H1 (cell line): ENCODE measurements around the gene BICD1. TPM values are rescaled to one million over a fixed set of nuclear protein-coding genes. Genes with fewer than 3 reads are reported as not detected.

Experiments used
- CTCF ChIA-PET: fragments of 300-600 bp; sonication (Branson Sonifier 250); formaldehyde crosslinking; loops from one replicate; lab custom pipeline; 2021; ENCODE audit not compliant: partially characterized antibody; lab: Charles Lee
- POLR2A ChIA-PET: fragments of 300-600 bp; sonication (Branson Sonifier 250); formaldehyde crosslinking; loops from one replicate; lab custom pipeline; 2021; ENCODE audit warnings: inconsistent platforms; ENCODE audit not compliant: partially characterized antibody; lab: Charles Lee
- DNase-seq, 2 experiments: peaks; one replicate each; pipeline versions ENCODE4 v3.0.0 to v3.0.0-alpha.2; 2010 to 2022; ENCODE audit warnings: low spot score in 2 of 2, low read depth in 1 of 2, mixed read lengths in 1 of 2
- FAIRE-seq: peaks from 2 replicates; lab custom pipeline; 2011; peaks lifted over from hg19 to GRCh38; lab: Jason Lieb, UNC
- H2AFZ ChIP-seq: 2 replicates; pipeline ENCODE4 v1.8.1; 2012; ENCODE audit warnings: low read length, inconsistent platforms
- H2AK5ac ChIP-seq: 2 replicates; pipeline ENCODE4 v1.6.1; 2013; ENCODE audit warnings: low read depth, low read length
- H2BK120ac ChIP-seq: replicated peaks from 2 replicates; pipeline ENCODE3; 2013; ENCODE audit warnings: low read depth, low read length, inconsistent platforms
- H2BK12ac ChIP-seq: 2 replicates; pipeline ENCODE4 v1.6.1; 2013; ENCODE audit warnings: low read depth, low read length
- H2BK15ac ChIP-seq: 2 replicates; pipeline ENCODE4 v1.6.1; 2013; ENCODE audit warnings: low read length
- H2BK20ac ChIP-seq: 2 replicates; pipeline ENCODE4 v1.6.1; 2013; ENCODE audit warnings: low read length
- H2BK5ac ChIP-seq: 2 replicates; pipeline ENCODE4 v1.6.1; 2013; ENCODE audit warnings: low read depth, low read length
- H3K14ac ChIP-seq: 2 replicates; pipeline ENCODE4 v1.6.1; 2013; ENCODE audit warnings: inconsistent platforms; ENCODE audit not compliant: insufficient read length
- H3K18ac ChIP-seq: 2 replicates; pipeline ENCODE4 v1.6.1; 2013; ENCODE audit warnings: low read length; ENCODE audit errors: extremely low read depth
- H3K23ac ChIP-seq: 2 replicates; pipeline ENCODE4 v1.6.1; 2013; ENCODE audit warnings: inconsistent platforms; ENCODE audit not compliant: insufficient read length
- H3K23me2 ChIP-seq: 2 replicates; pipeline ENCODE4 v1.6.1; 2013; ENCODE audit warnings: low read depth, low read length
- H3K27ac ChIP-seq: 2 replicates; pipeline ENCODE4 v1.6.1; 2011; ENCODE audit warnings: low read depth, low read length, inconsistent platforms
- H3K27me3 ChIP-seq, 4 experiments: replicated peaks in 1 of 4; 1 replicate in 1 of 4; 2 replicates in 3 of 4; pipeline versions ENCODE4 v1.6.1 to v1.8.1; 2011 to 2013; ENCODE audit warnings: low read length in 3 of 4, mild to moderate bottlenecking in 3 of 4, inconsistent platforms in 2 of 4, mixed read lengths in 2 of 4, moderate library complexity in 1 of 4; ENCODE audit not compliant: control insufficient read depth in 3 of 4, insufficient read depth in 3 of 4; ENCODE audit errors: extremely low read depth in 1 of 4
- H3K36me3 ChIP-seq, 4 experiments: 2 replicates each; pipeline versions ENCODE4 v1.6.1 to v1.8.1; 2011 to 2013; ENCODE audit warnings: mild to moderate bottlenecking in 4 of 4, low read length in 3 of 4, moderate library complexity in 2 of 4, control low read depth in 1 of 4, inconsistent platforms in 1 of 4; ENCODE audit not compliant: insufficient read depth in 4 of 4, control insufficient read depth in 2 of 4
- H3K4ac ChIP-seq: replicated peaks from 2 replicates; pipeline ENCODE3; 2013; ENCODE audit warnings: low read length, low read depth, mixed read lengths, inconsistent platforms; ENCODE audit not compliant: insufficient read length
- H3K4me1 ChIP-seq, 4 experiments: replicated peaks in 1 of 4; 1 replicate in 1 of 4; 2 replicates in 3 of 4; pipeline versions ENCODE4 v1.6.1 to v1.8.1; 2011 to 2013; ENCODE audit warnings: low read length in 3 of 4, inconsistent platforms in 2 of 4, mixed read lengths in 1 of 4; ENCODE audit not compliant: insufficient read depth in 4 of 4, control insufficient read depth in 3 of 4
- H3K4me2 ChIP-seq, 2 experiments: 2 replicates each; pipeline versions ENCODE4 v1.6.1 to v1.8.1; 2011 to 2013; ENCODE audit warnings: low read depth in 2 of 2, low read length in 2 of 2, control low read depth in 1 of 2, inconsistent platforms in 1 of 2, mild to moderate bottlenecking in 1 of 2; ENCODE audit not compliant: insufficient read depth in 1 of 2
- H3K4me3 ChIP-seq, 4 experiments: fragments of 200-600, 300-600 bp in 1 of 4; sonication (generic), shearing (Covaris generic), sonication (Bioruptor Twin) in 1 of 4; 2 replicates each; pipeline versions ENCODE4 v1.5.1 to v1.8.1; 2011 to 2016; ENCODE audit warnings: low read length in 4 of 4, low read depth in 3 of 4, control low read depth in 2 of 4, inconsistent platforms in 2 of 4, mild to moderate bottlenecking in 2 of 4, mixed read lengths in 1 of 4, moderate library complexity in 1 of 4; ENCODE audit not compliant: insufficient read depth in 2 of 4; ENCODE audit errors: extremely low read depth in 1 of 4
- H3K56ac ChIP-seq: replicated peaks from 2 replicates; pipeline ENCODE3; 2013; ENCODE audit warnings: low read depth, mild to moderate bottlenecking, mixed read lengths, low read length, inconsistent platforms; ENCODE audit not compliant: insufficient read length
- H3K79me1 ChIP-seq: 2 replicates; pipeline ENCODE4 v1.6.1; 2013; ENCODE audit warnings: low read depth, low read length, control low read depth
- H3K79me2 ChIP-seq, 2 experiments: 2 replicates each; pipeline versions ENCODE4 v1.6.1 to v1.8.1; 2012 to 2013; ENCODE audit warnings: low read length in 2 of 2, mild to moderate bottlenecking in 2 of 2, inconsistent platforms in 1 of 2; ENCODE audit not compliant: insufficient read depth in 2 of 2, control insufficient read depth in 1 of 2
- H3K9ac ChIP-seq, 4 experiments: replicated peaks in 1 of 4; 1 replicate in 1 of 4; 2 replicates in 3 of 4; pipeline versions ENCODE4 v1.6.1 to v1.8.1; 2011 to 2013; ENCODE audit warnings: low read depth in 3 of 4, low read length in 3 of 4, control low read depth in 2 of 4, mild to moderate bottlenecking in 2 of 4, moderate library complexity in 2 of 4, inconsistent platforms in 1 of 4; ENCODE audit errors: extremely low read depth in 1 of 4
- H3K9me3 ChIP-seq, 2 experiments: 2 replicates each; pipeline versions ENCODE4 v1.6.1 to v1.8.1; 2012 to 2013; ENCODE audit warnings: mild to moderate bottlenecking in 2 of 2, moderate library complexity in 2 of 2, control low read depth in 1 of 2, inconsistent platforms in 1 of 2, low read depth in 1 of 2, low read length in 1 of 2, mixed read lengths in 1 of 2; ENCODE audit not compliant: insufficient read depth in 2 of 2
- H4K20me1 ChIP-seq, 2 experiments: replicated peaks in 1 of 2; 2 replicates each; pipeline versions ENCODE3 to v1.8.1; 2011 to 2013; ENCODE audit warnings: inconsistent platforms in 2 of 2, low read length in 2 of 2, mild to moderate bottlenecking in 1 of 2; ENCODE audit not compliant: insufficient read depth in 2 of 2, control insufficient read depth in 1 of 2
- H4K5ac ChIP-seq: 2 replicates; pipeline ENCODE4 v1.6.1; 2013; ENCODE audit warnings: low read length, low read depth, mixed read lengths, inconsistent platforms; ENCODE audit not compliant: insufficient read length
- H4K8ac ChIP-seq: 2 replicates; pipeline ENCODE4 v1.8.0; 2013; ENCODE audit warnings: mild to moderate bottlenecking, moderate library complexity, low read length, inconsistent platforms; ENCODE audit not compliant: insufficient read depth; ENCODE audit errors: extremely low read depth
- H4K91ac ChIP-seq: replicated peaks from 2 replicates; pipeline ENCODE3; 2013; ENCODE audit warnings: low read length, mixed read lengths, inconsistent platforms; ENCODE audit not compliant: insufficient read length
- EGR1 ChIP-seq: IDR thresholded peaks from 2 replicates; pipeline ENCODE4 v1.6.1; 2011; ENCODE audit warnings: low read depth, low read length, borderline replicate concordance
- EP300 ChIP-seq, 2 experiments: IDR thresholded peaks; 1 replicate in 1 of 2; 2 replicates in 1 of 2; pipeline ENCODE4 v1.6.1; 2011 to 2012; ENCODE audit warnings: low read depth in 2 of 2, low read length in 2 of 2, mild to moderate bottlenecking in 2 of 2, borderline replicate concordance in 1 of 2, inconsistent platforms in 1 of 2, moderate library complexity in 1 of 2
- JUND ChIP-seq: IDR thresholded peaks from 2 replicates; pipeline ENCODE4 v1.6.1; 2011; ENCODE audit warnings: mild to moderate bottlenecking, improper control_type of control experiment, low read length
- POLR2A ChIP-seq, 2 experiments: IDR thresholded peaks; 1 replicate in 1 of 2; 2 replicates in 1 of 2; pipeline ENCODE4 v1.6.1; 2011; ENCODE audit warnings: low read depth in 2 of 2, low read length in 2 of 2, mild to moderate bottlenecking in 2 of 2; ENCODE audit errors: control extremely low read depth in 1 of 2
- POLR2AphosphoS5 ChIP-seq: IDR thresholded peaks from 2 replicates; pipeline ENCODE4 v1.6.1; 2011; ENCODE audit warnings: low read depth, low read length
- WGBS, 2 experiments: shearing (Covaris generic) in 1 of 2; methylation state at CpG; one replicate each; pipeline versions ENCODE4 v1.1.6 to v1.1.7; 2013 to 2015; ENCODE audit warnings: low lambda C conversion rate in 2 of 2, mixed read lengths in 2 of 2, inconsistent platforms in 1 of 2, low coverage in 1 of 2, missing lambda C conversion rate in 1 of 2; ENCODE audit not compliant: insufficient replicate concordance in 2 of 2, insufficient coverage in 1 of 2, insufficient read length in 1 of 2; ENCODE audit errors: extremely low coverage in 1 of 2, missing lambda C conversion rate in 1 of 2; 5-methylcytosine and 5-hydroxymethylcytosine counted together
- polyA plus RNA-seq, 7 experiments: library from polyadenylated mRNA; depleted of rRNA in 3 of 7; stranded (reverse) in 5 of 7; unstranded in 2 of 7; fragments of >200 nt in 5 of 7; fragments of 200-250 nt in 2 of 7; gene quantifications; 1 replicate in 5 of 7; 2 replicates in 1 of 7; 4 replicates in 1 of 7; pipeline versions ENCODE4 v1.2.1 to v1.2.3, GENCODE V29; 2011 to 2013; ENCODE audit warnings: missing spikeins in 2 of 7, mixed read lengths in 2 of 7
- total RNA-seq: library from RNA; stranded (reverse); fragmentation: NEBNext Ultra II Directional; extraction: Animal tissue kit (Norgen Biotek cat#: 25700); gene quantifications from 2 replicates; pipeline ENCODE4 v1.2.1, GENCODE V29; 2021

Gene BICD1
- total and polyA plus RNA-seq, 2 of the 8 experiments (the other 6 are each of a cell fraction or from before 2014, with no cell fraction given) = 34.1 to 58.4 TPM

GRCh38 chr12:32076941-32077340 is 29.7 kb upstream of the BICD1 start:
- peaks cover 0 to 4% (median 1%) of the 10 kb centered on the region in 4 experiments; a peak in 1 of 7 replicates for H3K4me1 ChIP-seq
- H3K27me3 ChIP-seq = no peaks in the 10 kb centered on the region
- TF ChIP-seq EP300 (IDR thresholded peaks at IDR 0.05; ENCODE audit: borderline replicate concordance in 1 of 2, low read depth in 2 of 2, low read length in 2 of 2) (no peak), EGR1 (no peak), POLR2A (IDR thresholded peaks at IDR 0.05; ENCODE audit: control extremely low read depth in 1 of 2, low read depth in 2 of 2, low read length in 2 of 2) (no peak), POLR2AphosphoS5 (no peak), JUND (no peak)
- no peaks in the 10 kb centered on the region for H3K23me2 ChIP-seq
- H3K36me3 ChIP-seq = no peaks in the 10 kb centered on the region; a peak in 1 of 8 replicates
- H3K18ac ChIP-seq = no peak overlapping the region
- peaks cover 7 to 17% of the 10 kb centered on the region in 2 experiments; a peak in 3 of 4 replicates for H3K9me3 ChIP-seq
- ChIA-PET CTCF (interaction anchor here (0.9 kb wide), 2 partner anchors 13 to 185 kb away, joined by 3 to 4 read pairs; no protein-coding TSS in a partner anchor), POLR2A (interaction anchor here (0.7 to 1.1 kb wide), 4 partner anchors 8 to 217 kb away, joined by 3 read pairs; no protein-coding TSS in a partner anchor)
- H3K4ac ChIP-seq = no peak overlapping the region
- FAIRE-seq = no peak
- no peak for DNase-seq
- no peak overlapping the region for H2BK20ac ChIP-seq
- no peak overlapping the region for H4K5ac ChIP-seq
- no peak overlapping the region for H3K23ac ChIP-seq
- H3K27ac ChIP-seq = no peak overlapping the region
- H2AFZ ChIP-seq = no peak overlapping the region
- H2BK120ac ChIP-seq = no peak overlapping the region
- H4K91ac ChIP-seq = no peak overlapping the region
- WGBS, 2 experiments = 74% methylated on average over 4 of the region's 4 CpGs; no CpG with 5 or more reads in 1 of the 2 experiments
- H3K14ac ChIP-seq = no peak overlapping the region
- H2AK5ac ChIP-seq = no peak overlapping the region
- no peak overlapping the region for H3K4me2 ChIP-seq
- H2BK12ac ChIP-seq = no peak overlapping the region
- no peak overlapping the region for H4K8ac ChIP-seq
- H3K56ac ChIP-seq = no peak overlapping the region
- no peaks in the 10 kb centered on the region for H3K79me1 ChIP-seq
- no peak overlapping the region for H2BK5ac ChIP-seq
- H3K79me2 ChIP-seq = no peaks in the 10 kb centered on the region
- H2BK15ac ChIP-seq = no peak overlapping the region
- no peak overlapping the region for H3K4me3 ChIP-seq
- no peaks in the 10 kb centered on the region for H4K20me1 ChIP-seq
- H3K9ac ChIP-seq = no peak overlapping the region
